Measurements from ENCODE around the gene CDC123.
"Not testable (repeated sequence)": the region's sequence is repeated elsewhere in the genome, so short reads cannot be mapped to it uniquely, and the experiment has no call there.

Gene CDC123

DNA sequence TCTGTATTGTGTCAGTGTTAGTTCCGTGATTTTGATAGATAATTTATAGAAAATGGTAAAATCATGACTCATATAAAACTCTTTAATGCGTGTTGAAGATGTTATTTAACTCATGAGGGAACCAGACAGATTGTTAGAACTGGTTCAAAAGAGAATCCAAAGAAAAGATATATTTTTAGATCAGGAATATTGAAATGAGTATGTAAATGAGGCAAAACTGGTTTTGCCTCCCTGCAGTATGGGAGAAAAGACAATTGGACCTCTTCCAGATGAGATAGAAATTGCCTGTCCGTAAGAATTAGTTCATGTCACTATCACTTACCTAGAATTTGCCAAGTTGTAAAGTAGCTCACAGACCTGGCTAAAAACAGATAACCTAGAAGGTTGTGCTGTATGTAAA lies 17.6 kb downstream of the CDC123 start:
- TF ChIP-seq, protein P1, sequence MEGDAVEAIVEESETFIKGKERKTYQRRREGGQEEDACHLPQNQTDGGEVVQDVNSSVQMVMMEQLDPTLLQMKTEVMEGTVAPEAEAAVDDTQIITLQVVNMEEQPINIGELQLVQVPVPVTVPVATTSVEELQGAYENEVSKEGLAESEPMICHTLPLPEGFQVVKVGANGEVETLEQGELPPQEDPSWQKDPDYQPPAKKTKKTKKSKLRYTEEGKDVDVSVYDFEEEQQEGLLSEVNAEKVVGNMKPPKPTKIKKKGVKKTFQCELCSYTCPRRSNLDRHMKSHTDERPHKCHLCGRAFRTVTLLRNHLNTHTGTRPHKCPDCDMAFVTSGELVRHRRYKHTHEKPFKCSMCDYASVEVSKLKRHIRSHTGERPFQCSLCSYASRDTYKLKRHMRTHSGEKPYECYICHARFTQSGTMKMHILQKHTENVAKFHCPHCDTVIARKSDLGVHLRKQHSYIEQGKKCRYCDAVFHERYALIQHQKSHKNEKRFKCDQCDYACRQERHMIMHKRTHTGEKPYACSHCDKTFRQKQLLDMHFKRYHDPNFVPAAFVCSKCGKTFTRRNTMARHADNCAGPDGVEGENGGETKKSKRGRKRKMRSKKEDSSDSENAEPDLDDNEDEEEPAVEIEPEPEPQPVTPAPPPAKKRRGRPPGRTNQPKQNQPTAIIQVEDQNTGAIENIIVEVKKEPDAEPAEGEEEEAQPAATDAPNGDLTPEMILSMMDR (IDR thresholded peaks at IDR 0.05; ENCODE audit: low read depth, low read length, missing control alignments), result no peak
- H3K4me3 ChIP-seq (ENCODE audit: low read depth, low read length), result no peak overlapping the region
- no peak for DNase-seq (ENCODE audit: low read depth)

DNA sequence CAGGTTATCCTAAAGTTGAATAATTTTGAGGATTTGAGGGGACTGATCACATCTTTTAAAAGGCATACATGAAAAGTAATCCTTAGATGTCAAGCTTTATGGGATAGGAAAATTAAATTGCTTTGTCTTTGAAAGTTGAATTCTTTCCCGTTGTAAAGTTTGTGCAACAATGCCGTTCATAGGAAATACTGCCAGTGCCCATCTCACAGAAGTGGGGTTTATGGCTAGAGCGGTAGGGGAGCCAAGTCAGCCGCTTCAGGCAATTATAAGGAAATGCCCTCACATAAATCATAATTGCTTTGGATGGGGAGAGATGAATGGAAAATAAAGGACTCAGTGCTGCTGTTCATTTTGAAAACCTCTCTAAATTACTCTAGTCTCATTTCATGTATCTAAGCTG lies 18.1 kb downstream of the CDC123 start:
- no peak overlapping the region for H3K4me3 ChIP-seq (ENCODE audit: low read depth, low read length)
- TF ChIP-seq, protein P1 (IDR thresholded peaks at IDR 0.05; ENCODE audit: low read depth, low read length, missing control alignments), result no peak
- no peak for DNase-seq (ENCODE audit: low read depth)

DNA sequence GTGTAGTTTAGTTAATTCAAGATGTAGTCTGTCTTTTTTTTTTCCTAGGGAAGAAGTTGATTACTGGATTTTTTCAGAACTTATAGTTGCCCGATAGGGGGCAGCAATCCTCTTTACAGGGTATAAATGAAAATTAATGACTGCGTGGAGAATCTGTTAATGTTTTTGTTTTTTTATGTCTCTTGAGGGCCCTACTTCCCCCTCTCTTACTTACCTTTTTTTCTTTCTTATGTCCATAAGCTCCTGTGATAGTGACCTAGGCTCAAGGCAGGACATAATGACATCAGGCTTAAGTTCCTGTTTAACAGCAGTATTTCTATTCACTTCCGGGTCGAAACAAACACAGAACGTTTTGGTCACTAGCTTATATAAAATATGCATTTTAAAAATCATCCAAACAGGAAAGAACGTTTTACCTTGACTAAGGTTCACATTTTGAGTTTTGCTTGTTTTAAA lies 18.8 kb downstream of the CDC123 start:
- DNase-seq (ENCODE audit: low read depth), result no peak
- H3K4me3 ChIP-seq (ENCODE audit: low read depth, low read length), result no peak overlapping the region
- TF ChIP-seq, protein P1 (IDR thresholded peaks at IDR 0.05; ENCODE audit: low read depth, low read length, missing control alignments), result peak; percentile 52

DNA sequence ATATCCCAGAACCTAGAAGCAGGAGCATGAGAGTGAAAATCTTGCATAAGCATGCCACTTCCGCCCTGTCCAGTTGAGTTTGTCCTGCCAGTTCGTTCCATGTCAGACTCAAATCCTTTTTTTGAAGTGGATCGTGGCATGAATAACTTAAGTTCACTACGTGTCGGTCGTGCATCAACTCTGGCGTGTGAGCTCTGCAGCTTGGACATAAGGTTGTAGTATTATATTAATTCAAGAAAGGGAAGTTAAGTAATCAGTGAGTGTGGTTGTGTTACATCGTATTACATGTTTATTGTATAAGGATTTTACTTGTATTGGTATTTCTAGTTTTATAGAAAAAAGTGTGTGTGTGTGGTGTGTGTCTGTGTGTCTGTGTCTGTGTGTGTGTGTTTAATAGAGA lies 23.0 kb downstream of the CDC123 start:
- no peak for DNase-seq (ENCODE audit: low read depth)
- H3K4me3 ChIP-seq (ENCODE audit: low read depth, low read length), result no peak overlapping the region
- TF ChIP-seq, protein P1 (IDR thresholded peaks at IDR 0.05; ENCODE audit: low read depth, low read length, missing control alignments), result no peak

DNA sequence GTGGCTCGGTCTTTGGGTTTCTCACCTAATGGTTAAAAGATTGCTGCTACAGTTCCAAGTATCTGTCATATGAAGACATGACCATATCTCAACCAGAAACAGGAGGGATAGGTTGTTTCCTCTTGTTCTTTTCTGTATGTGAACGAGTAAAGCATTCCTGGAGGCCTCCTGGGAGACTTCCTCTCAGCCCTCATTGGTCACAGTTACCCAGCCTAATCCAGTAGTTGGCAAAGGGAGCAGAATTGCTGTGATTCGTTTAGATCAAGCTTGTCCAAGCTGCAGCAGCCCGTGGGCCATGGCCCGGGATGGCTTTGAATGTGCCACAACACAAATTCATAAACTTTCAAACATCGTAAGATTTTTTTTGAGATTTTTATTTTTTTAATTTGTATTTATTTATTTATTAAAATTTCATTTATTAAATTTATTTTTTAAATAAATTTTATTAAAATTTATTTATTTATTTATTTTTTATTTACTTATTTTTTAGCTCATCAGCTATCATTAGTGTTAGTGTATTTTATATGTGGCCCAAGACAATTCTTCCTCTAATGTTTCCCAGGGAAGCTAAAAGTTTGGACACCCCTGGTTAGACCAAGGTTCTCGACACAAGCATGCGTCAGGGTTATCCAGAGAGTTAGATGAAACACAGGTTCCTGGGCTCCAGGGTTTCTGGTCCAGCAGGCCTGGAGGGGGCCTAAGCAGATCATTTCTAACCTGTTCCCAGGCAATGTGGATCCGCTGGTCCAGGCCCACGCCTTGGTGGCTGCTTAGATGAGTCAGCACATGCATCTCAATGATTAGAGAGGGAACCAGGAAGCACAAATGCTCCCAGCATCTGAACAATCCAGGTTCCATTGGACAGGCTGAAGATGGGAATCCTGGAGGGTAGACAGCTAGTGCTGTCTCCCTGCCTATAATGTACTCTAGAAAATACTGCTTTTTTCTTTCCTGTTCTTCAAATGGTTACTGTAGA lies 25.6 kb downstream of the CDC123 start:
- no peak overlapping the region for H3K4me3 ChIP-seq (ENCODE audit: low read depth, low read length)
- TF ChIP-seq, protein P1 (IDR thresholded peaks at IDR 0.05; ENCODE audit: low read depth, low read length, missing control alignments), result no peak
- no peak for DNase-seq (ENCODE audit: low read depth)

DNA sequence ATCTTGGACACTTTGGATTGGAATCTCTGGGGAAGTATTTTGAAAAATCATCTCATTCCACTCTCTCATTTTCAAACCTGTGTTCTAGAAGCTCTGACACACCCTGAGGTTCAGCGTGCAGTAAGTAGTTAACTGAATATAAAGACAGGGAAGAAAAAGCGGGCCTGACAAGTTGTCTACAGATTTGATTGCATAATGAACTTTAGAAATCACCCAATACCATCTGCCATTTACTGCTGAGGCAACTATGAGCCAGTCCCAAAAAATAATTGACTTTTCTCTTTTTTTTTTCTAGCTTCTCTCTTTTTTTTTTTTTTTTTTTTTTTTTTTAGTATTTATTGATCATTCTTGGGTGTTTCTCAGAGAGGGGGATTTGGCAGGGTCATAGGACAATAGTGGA lies 29.5 kb downstream of the CDC123 start:
- TF ChIP-seq, protein P1 (IDR thresholded peaks at IDR 0.05; ENCODE audit: low read depth, low read length, missing control alignments), result no peak
- H3K4me3 ChIP-seq (ENCODE audit: low read depth, low read length), result no peak overlapping the region
- DNase-seq (ENCODE audit: low read depth), result no peak

DNA sequence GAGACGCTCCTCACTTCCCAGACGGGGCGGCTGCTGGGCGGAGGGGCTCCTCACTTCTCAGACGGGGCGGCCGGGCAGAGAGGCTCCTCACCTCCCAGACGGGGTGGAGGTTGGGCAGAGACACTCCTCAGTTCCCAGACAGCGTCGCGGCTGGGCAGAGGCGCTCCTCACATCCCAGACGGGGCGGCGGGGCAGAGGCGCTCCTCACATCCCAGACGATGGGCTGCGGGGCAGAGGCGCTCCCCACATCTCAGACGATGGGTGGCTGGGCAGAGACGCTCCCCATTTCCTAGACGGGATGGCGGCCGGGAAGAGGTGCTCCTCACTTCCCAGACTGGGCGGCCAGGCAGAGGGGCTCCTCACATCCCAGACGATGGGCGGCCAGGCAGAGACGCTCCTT lies 30.4 kb downstream of the CDC123 start:
- not testable (repeated sequence) for H3K4me3 ChIP-seq (ENCODE audit: low read depth, low read length); DNase-seq (ENCODE audit: low read depth)

Measured in GM12864 (cell line).